NOMO-1 treated with DMSO at 0.1 percent for 48 hours (cell line): Measurements from ENCODE around the gene PIM1.
A peak's percentile ranks its signal among the peaks of the same experiment; 100 is the strongest.

ENCODE experiments used
- DNase-seq: peaks from one replicate; lab custom pipeline; 2025; ENCODE audit not compliant: unreplicated experiment; lab: John Stamatoyannopoulos, UW

PIM1 gene

GRCh38 chr6:37137201-37138090 lies 32.5 kb upstream of the PIM1 start:
- DNase-seq, result no peak

GRCh38 chr6:37138856-37139229 lies 31.1 kb upstream of the PIM1 start:
- no peak for DNase-seq

- no peak for DNase-seq
Observed at GRCh38 chr6:37139230-37139962, 30.6 kb upstream of the PIM1 start.

GRCh38 chr6:37140145-37140544 lies 29.8 kb upstream of the PIM1 start:
- DNase-seq, result no peak

GRCh38 chr6:37141281-37142049 lies 28.5 kb upstream of the PIM1 start:
- no peak for DNase-seq

GRCh38 chr6:37142050-37142614 lies 27.8 kb upstream of the PIM1 start:
- no peak for DNase-seq

- DNase-seq, result no peak
Observed at GRCh38 chr6:37143585-37143984, 26.4 kb upstream of the PIM1 start.

- no peak for DNase-seq
Observed at GRCh38 chr6:37145443-37145842, 24.5 kb upstream of the PIM1 start.

- no peak for DNase-seq
Observed at GRCh38 chr6:37146735-37147157, 23.2 kb upstream of the PIM1 start.

GRCh38 chr6:37149745-37150144 lies 20.2 kb upstream of the PIM1 start:
- no peak for DNase-seq

- no peak for DNase-seq
Observed at GRCh38 chr6:37150314-37150713, 19.6 kb upstream of the PIM1 start.

GRCh38 chr6:37155394-37156312 lies 14.3 kb upstream of the PIM1 start:
- no peak for DNase-seq

GRCh38 chr6:37158508-37158907 lies 11.4 kb upstream of the PIM1 start:
- no peak for DNase-seq

- DNase-seq, result peak; percentile 97
Observed at GRCh38 chr6:37160922-37161778, 8.8 kb upstream of the PIM1 start.

- no peak for DNase-seq
Observed at GRCh38 chr6:37162740-37163139, 7.2 kb upstream of the PIM1 start.

- no peak for DNase-seq
Observed at GRCh38 chr6:37168163-37168758, 1.7 kb upstream of the PIM1 start.

GRCh38 chr6:37168811-37169495 lies 999 bp upstream of the PIM1 start:
- no peak for DNase-seq
